Karpas-422 (cell line): ENCODE measurements around the gene TUBA4A. TPM values are rescaled to one million over a fixed set of nuclear protein-coding genes. Genes with fewer than 3 reads are reported as not detected.

Source experiments
- DNase-seq: peaks from one replicate; pipeline ENCODE4 v3.0.0-alpha.2; 2015
- H2AFZ ChIP-seq: fragments of 200-600 bp; sonication (generic); 2 replicates; pipeline ENCODE4 v1.6.1; 2014; ENCODE audit warnings: antibody characterized with exemption, low read length, mixed read lengths
- H3K27ac ChIP-seq: fragments of 200-600 bp; sonication (generic); 2 replicates; pipeline ENCODE4 v1.5.1; 2014; ENCODE audit warnings: mild to moderate bottlenecking, low read length, moderate library complexity
- H3K27me3 ChIP-seq: fragments of 200-600 bp; sonication (generic); 2 replicates; pipeline ENCODE4 v1.6.1; 2014; ENCODE audit warnings: low read length, mixed read lengths
- H3K36me3 ChIP-seq: fragments of 200-600 bp; sonication (generic); 2 replicates; pipeline ENCODE4 v1.6.1; 2014; ENCODE audit warnings: low read length, mixed read lengths; ENCODE audit not compliant: insufficient read depth
- H3K4me1 ChIP-seq: fragments of 200-600 bp; sonication (generic); 2 replicates; pipeline ENCODE4 v1.6.1; 2014; ENCODE audit warnings: mild to moderate bottlenecking, low read length, mixed read lengths
- H3K4me2 ChIP-seq: fragments of 200-600 bp; sonication (generic); 2 replicates; pipeline ENCODE4 v1.6.1; 2014; ENCODE audit warnings: low read length, low read depth, mild to moderate bottlenecking; ENCODE audit not compliant: poor library complexity, severe bottlenecking
- H3K4me3 ChIP-seq: fragments of 200-600 bp; sonication (generic); 2 replicates; pipeline ENCODE4 v1.5.1; 2014; ENCODE audit warnings: mild to moderate bottlenecking, antibody characterized with exemption, low read length, mixed read lengths
- H3K79me2 ChIP-seq: fragments of 200-600 bp; sonication (generic); 2 replicates; pipeline ENCODE4 v1.6.1; 2014; ENCODE audit warnings: mild to moderate bottlenecking, low read length, mixed read lengths
- H3K9ac ChIP-seq: fragments of 200-600 bp; sonication (generic); 2 replicates; pipeline ENCODE4 v1.6.0; 2014; ENCODE audit warnings: low read length
- H3K9me2 ChIP-seq: fragments of 200-600 bp; sonication (generic), shearing (Covaris generic); replicated peaks from 2 replicates; pipeline ENCODE4 v1.6.0; 2014; ENCODE audit warnings: mild to moderate bottlenecking, low read length, moderate library complexity; ENCODE audit not compliant: insufficient read depth
- H3K9me3 ChIP-seq: fragments of 300-700, 200-600 bp; sonication (generic); 2 replicates; pipeline ENCODE4 v1.6.1; 2014; ENCODE audit warnings: low read length, mixed read lengths
- H4K20me1 ChIP-seq: fragments of 200-600 bp; sonication (generic); 2 replicates; pipeline ENCODE4 v1.6.1; 2014; ENCODE audit warnings: mild to moderate bottlenecking, antibody characterized with exemption, low read length, low read depth; ENCODE audit not compliant: insufficient read depth
- total RNA-seq: library from RNA; depleted of rRNA; stranded (reverse); fragments of >200 nt; shearing (Covaris generic); gene quantifications from 2 replicates; pipeline ENCODE4 v1.2.3, GENCODE V29; 2014; ENCODE audit warnings: low replicate concordance

TUBA4A gene
- total RNA-seq, 1 experiment from 2014 or later = 61.8 TPM

- Histone ChIP-seq H3K27ac (no peak overlapping the region), H3K79me2 (no peaks in the 10 kb centered on the region)
Observed at GRCh38 chr2:219284501-219285372, 31.0 kb upstream of the TUBA4A start.

GRCh38 chr2:219282943-219283581 lies 29.3 kb upstream of the TUBA4A start:
- H2AFZ ChIP-seq = no peak overlapping the region
- no peak overlapping the region for H3K4me3 ChIP-seq
- H3K4me1 ChIP-seq = peaks cover 28% of the 10 kb centered on the region
- no peaks in the 10 kb centered on the region for H3K9me3 ChIP-seq
- no peaks in the 10 kb centered on the region; the same call in 1 of the 2 replicates for H3K36me3 ChIP-seq
- H4K20me1 ChIP-seq = no peaks in the 10 kb centered on the region
- H3K9ac ChIP-seq = no peak overlapping the region
- no peaks in the 10 kb centered on the region for H3K9me2 ChIP-seq
- DNase-seq = no peak
- H3K79me2 ChIP-seq = no peaks in the 10 kb centered on the region
- H3K4me2 ChIP-seq = no peak overlapping the region
- H3K27ac ChIP-seq = no peak overlapping the region
- no peaks in the 10 kb centered on the region for H3K27me3 ChIP-seq

More at GRCh38 chr2:219284501-219285372, 31.0 kb upstream of the TUBA4A start:
- no peaks in the 10 kb centered on the region for H4K20me1 ChIP-seq
- no peaks in the 10 kb centered on the region for H3K9me3 ChIP-seq
- no peak for DNase-seq
- no peak overlapping the region for H2AFZ ChIP-seq
- no peaks in the 10 kb centered on the region for H3K9me2 ChIP-seq
- no peak overlapping the region for H3K9ac ChIP-seq
- H3K4me1 ChIP-seq = peaks cover 13% of the 10 kb centered on the region
- no peak overlapping the region for H3K4me2 ChIP-seq
- no peaks in the 10 kb centered on the region for H3K27me3 ChIP-seq
- no peaks in the 10 kb centered on the region; the same call in 1 of the 2 replicates for H3K36me3 ChIP-seq
- no peak overlapping the region for H3K4me3 ChIP-seq

- no peaks in the 10 kb centered on the region; the same call in 1 of the 2 replicates for H3K36me3 ChIP-seq
- H3K27ac ChIP-seq = no peak overlapping the region
Observed at GRCh38 chr2:219282375-219282774, 28.7 kb upstream of the TUBA4A start.

GRCh38 chr2:219281588-219281987 lies 27.9 kb upstream of the TUBA4A start:
- Histone ChIP-seq H3K4me3 (no peak overlapping the region), H2AFZ (no peak overlapping the region), H3K9me2 (no peaks in the 10 kb centered on the region), H3K79me2 (no peaks in the 10 kb centered on the region), H3K4me1 (peaks cover 40% of the 10 kb centered on the region), H3K27ac (no peak overlapping the region), H3K9ac (no peak overlapping the region), H3K36me3 (no peaks in the 10 kb centered on the region; the same call in 1 of the 2 replicates), H3K9me3 (no peaks in the 10 kb centered on the region), H4K20me1 (no peaks in the 10 kb centered on the region), H3K4me2 (no peak overlapping the region), H3K27me3 (no peaks in the 10 kb centered on the region)
- no peak for DNase-seq

More at GRCh38 chr2:219282375-219282774, 28.7 kb upstream of the TUBA4A start:
- Histone ChIP-seq H3K9me2 (no peaks in the 10 kb centered on the region), H3K9me3 (no peaks in the 10 kb centered on the region), H4K20me1 (no peaks in the 10 kb centered on the region), H3K4me2 (no peak overlapping the region), H3K27me3 (no peaks in the 10 kb centered on the region), H3K9ac (no peak overlapping the region), H3K79me2 (no peaks in the 10 kb centered on the region), H3K4me3 (no peak overlapping the region), H3K4me1 (peaks cover 35% of the 10 kb centered on the region), H2AFZ (no peak overlapping the region)
- no peak for DNase-seq

GRCh38 chr2:219280651-219281050 lies 26.9 kb upstream of the TUBA4A start:
- Histone ChIP-seq H4K20me1 (no peaks in the 10 kb centered on the region), H3K4me3 (peak overlapping the region; percentile 66; the same call in 1 of the 2 replicates), H3K79me2 (no peaks in the 10 kb centered on the region), H3K9ac (peak overlapping the region; percentile 91), H3K36me3 (no peaks in the 10 kb centered on the region; the same call in 1 of the 2 replicates), H3K27me3 (no peaks in the 10 kb centered on the region), H3K27ac (peak overlapping the region; percentile 96), H3K4me1 (peaks cover 40% of the 10 kb centered on the region), H3K4me2 (peak overlapping the region; percentile 74), H2AFZ (no peak overlapping the region), H3K9me2 (no peaks in the 10 kb centered on the region), H3K9me3 (no peaks in the 10 kb centered on the region)
- DNase-seq = peak; percentile 44

GRCh38 chr2:219279916-219280516 lies 26.3 kb upstream of the TUBA4A start:
- Histone ChIP-seq H3K36me3 (no peaks in the 10 kb centered on the region; the same call in 1 of the 2 replicates), H3K27ac (peak overlapping the region; percentile 96), H4K20me1 (no peaks in the 10 kb centered on the region), H2AFZ (peak overlapping the region; percentile 60; the same call in 1 of the 2 replicates), H3K9me2 (no peaks in the 10 kb centered on the region), H3K79me2 (no peaks in the 10 kb centered on the region), H3K9me3 (no peaks in the 10 kb centered on the region), H3K27me3 (no peaks in the 10 kb centered on the region), H3K4me3 (peak overlapping the region; percentile 66), H3K4me2 (peak overlapping the region; percentile 74), H3K4me1 (peaks cover 40% of the 10 kb centered on the region), H3K9ac (peak overlapping the region; percentile 91)
- DNase-seq = no peak

- H3K4me2 ChIP-seq = peak within 1 kb of the TSS; percentile 74
- peaks cover 40% of the 10 kb centered on the region for H3K4me1 ChIP-seq
- H3K27ac ChIP-seq = peak within 1 kb of the TSS; percentile 96
- no peaks in the 10 kb centered on the region for H3K27me3 ChIP-seq
- no peaks in the 10 kb centered on the region for H3K9me2 ChIP-seq
- peak within 1 kb of the TSS; percentile 66 for H3K4me3 ChIP-seq
- peak within 1 kb of the TSS; percentile 91 for H3K9ac ChIP-seq
- no peaks in the 10 kb centered on the region for H3K79me2 ChIP-seq
- H4K20me1 ChIP-seq = no peaks in the 10 kb centered on the region
- no peaks in the 10 kb centered on the region for H3K9me3 ChIP-seq
- DNase-seq = peak; percentile 99
- no peaks in the 10 kb centered on the region; the same call in 1 of the 2 replicates for H3K36me3 ChIP-seq
- peak within 1 kb of the TSS; percentile 86; the same call in 1 of the 2 replicates for H2AFZ ChIP-seq
Observed at GRCh38 chr2:219279151-219279915, 25.6 kb upstream of the TUBA4A start, which contains the start of gene DNAJB2. DNAJB2 (plus strand) TSS chr2:219279366; CDS start chr2:219279834, 468 bp downstream.
